ENCODE data around the gene PSMA5.

PSMA5 gene

DNA sequence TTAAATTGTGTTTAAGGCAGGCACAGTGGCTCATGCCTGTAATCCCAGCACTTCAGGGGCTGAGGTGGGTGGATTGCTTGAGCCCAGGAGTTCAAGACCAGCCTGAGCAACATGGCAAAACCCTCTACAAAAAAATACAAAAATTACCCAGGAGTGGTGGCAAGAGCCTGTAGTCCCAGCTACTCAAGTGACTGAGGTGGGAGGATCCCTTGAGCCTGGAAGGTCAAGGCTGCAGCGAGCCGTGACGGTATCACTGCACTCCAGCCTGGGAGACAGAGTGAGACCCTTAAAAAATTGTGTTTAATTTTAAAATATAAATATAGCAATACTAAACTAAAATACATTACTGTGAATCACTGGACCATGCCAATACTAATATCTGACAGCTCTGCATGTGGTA, 71.3 kb downstream of the PSMA5 start:
- H3K27ac ChIP-seq (ENCODE audit: insufficient read depth, low read depth, low read length, poor library complexity, severe bottlenecking), result no peak overlapping the region
- H3K4me3 ChIP-seq (ENCODE audit: insufficient read depth, low read depth, low read length), result no peak overlapping the region
- no peaks in the 10 kb centered on the region for H3K4me1 ChIP-seq (ENCODE audit: control insufficient read depth, insufficient read depth, low read length)
- whole genome bisulfite sequencing, 2 experiments, result 93 to 97% methylated on average over 3 of the region's 3 CpGs
- H3K27me3 ChIP-seq (ENCODE audit: control insufficient read depth, insufficient read depth, low read length, poor library complexity, severe bottlenecking), result no peaks in the 10 kb centered on the region
- no peaks in the 10 kb centered on the region for H3K36me3 ChIP-seq (ENCODE audit: control insufficient read depth, insufficient read depth, low read length)
- H3K9me3 ChIP-seq (ENCODE audit: control insufficient read depth, low read length), result no peaks in the 10 kb centered on the region

DNA sequence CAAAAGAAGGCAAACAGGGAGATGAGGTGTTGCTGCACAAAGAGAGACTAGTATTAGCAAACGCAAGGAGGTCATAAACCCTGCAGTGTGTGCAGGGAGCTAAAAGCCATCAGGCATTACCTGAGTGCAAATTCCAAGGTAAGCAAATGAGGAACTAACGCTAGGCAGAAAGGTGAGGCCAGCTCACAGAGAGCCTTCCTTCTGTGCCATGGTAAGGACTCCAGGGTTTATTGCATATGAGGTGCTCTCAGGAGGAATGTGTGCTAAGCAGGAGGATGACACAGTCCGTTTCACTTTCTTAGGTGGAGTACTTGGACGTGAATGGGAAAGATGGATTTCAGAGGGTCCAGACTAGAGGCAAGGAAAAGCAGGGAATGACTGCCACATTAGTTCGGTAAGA, 74.8 kb downstream of the PSMA5 start:
- no peaks in the 10 kb centered on the region for H3K27me3 ChIP-seq (ENCODE audit: control insufficient read depth, insufficient read depth, low read length, poor library complexity, severe bottlenecking)
- no peaks in the 10 kb centered on the region for H3K4me1 ChIP-seq (ENCODE audit: control insufficient read depth, insufficient read depth, low read length)
- no peak overlapping the region for H3K4me3 ChIP-seq (ENCODE audit: insufficient read depth, low read depth, low read length)
- WGBS, 2 experiments, result 94 to 95% methylated on average over 5 of the region's 5 CpGs
- peaks cover 4% of the 10 kb centered on the region for H3K36me3 ChIP-seq (ENCODE audit: control insufficient read depth, insufficient read depth, low read length)
- no peaks in the 10 kb centered on the region for H3K9me3 ChIP-seq (ENCODE audit: control insufficient read depth, low read length)
- H3K27ac ChIP-seq (ENCODE audit: insufficient read depth, low read depth, low read length, poor library complexity, severe bottlenecking), result no peak overlapping the region

DNA sequence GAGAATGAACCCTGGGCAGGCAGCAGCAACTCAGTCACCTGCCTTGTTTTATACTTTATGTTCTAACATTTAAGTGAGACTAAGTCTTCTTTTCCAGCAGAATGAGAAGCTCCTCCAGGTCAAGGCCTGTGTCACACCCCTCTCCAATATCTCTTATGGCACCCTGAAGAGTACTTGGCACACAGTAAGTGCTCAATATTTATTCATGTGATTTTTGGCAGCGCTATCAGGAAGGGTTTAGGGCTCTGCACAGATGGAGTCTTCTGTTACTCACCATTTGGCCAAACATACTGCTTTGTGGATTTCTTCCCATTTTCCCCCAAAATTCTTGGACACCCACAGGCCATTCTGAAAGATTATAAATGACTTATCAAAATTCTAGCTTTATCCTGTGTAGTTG, 75.6 kb downstream of the PSMA5 start:
- H3K4me1 ChIP-seq (ENCODE audit: control insufficient read depth, insufficient read depth, low read length), result no peaks in the 10 kb centered on the region
- 97 to 100% methylated on average over 1 of the region's 1 CpG for WGBS, 2 experiments
- H3K4me3 ChIP-seq (ENCODE audit: insufficient read depth, low read depth, low read length), result no peak overlapping the region
- H3K9me3 ChIP-seq (ENCODE audit: control insufficient read depth, low read length), result no peaks in the 10 kb centered on the region
- H3K27me3 ChIP-seq (ENCODE audit: control insufficient read depth, insufficient read depth, low read length, poor library complexity, severe bottlenecking), result no peaks in the 10 kb centered on the region
- no peak overlapping the region for H3K27ac ChIP-seq (ENCODE audit: insufficient read depth, low read depth, low read length, poor library complexity, severe bottlenecking)
- H3K36me3 ChIP-seq (ENCODE audit: control insufficient read depth, insufficient read depth, low read length), result peaks cover 4% of the 10 kb centered on the region

DNA sequence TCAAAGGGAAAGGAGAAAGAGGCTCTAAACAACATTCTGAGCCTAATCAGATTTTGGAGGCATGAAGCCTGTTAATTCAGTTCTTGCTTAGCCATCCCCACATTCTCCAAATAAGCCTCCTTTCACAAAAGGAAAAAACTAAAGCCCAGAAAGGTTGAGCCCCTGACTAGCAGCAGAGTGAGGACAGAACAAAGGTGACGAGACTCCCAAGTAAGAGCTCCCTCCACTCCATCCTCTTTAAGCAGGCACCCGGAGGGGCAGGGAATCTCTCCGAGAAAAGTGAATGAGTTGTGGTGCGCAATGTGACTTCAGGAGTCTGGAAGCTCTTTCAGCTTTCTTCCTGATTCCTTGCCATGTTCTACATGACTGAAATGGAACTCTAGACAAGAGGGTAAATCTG, 76.1 kb downstream of the PSMA5 start:
- WGBS, 2 experiments, result 69 to 79% methylated on average over 4 of the region's 4 CpGs
- no peak overlapping the region for H3K27ac ChIP-seq (ENCODE audit: insufficient read depth, low read depth, low read length, poor library complexity, severe bottlenecking)
- H3K27me3 ChIP-seq (ENCODE audit: control insufficient read depth, insufficient read depth, low read length, poor library complexity, severe bottlenecking), result no peaks in the 10 kb centered on the region
- no peaks in the 10 kb centered on the region for H3K9me3 ChIP-seq (ENCODE audit: control insufficient read depth, low read length)
- H3K36me3 ChIP-seq (ENCODE audit: control insufficient read depth, insufficient read depth, low read length), result peaks cover 4% of the 10 kb centered on the region
- H3K4me1 ChIP-seq (ENCODE audit: control insufficient read depth, insufficient read depth, low read length), result no peaks in the 10 kb centered on the region
- H3K4me3 ChIP-seq (ENCODE audit: insufficient read depth, low read depth, low read length), result no peak overlapping the region
